ENCODE data around the gene POLR3B.
"Not testable (repeated sequence)": the region's sequence is repeated elsewhere in the genome, so short reads cannot be mapped to it uniquely, and the experiment has no call there.

Gene POLR3B

DNA sequence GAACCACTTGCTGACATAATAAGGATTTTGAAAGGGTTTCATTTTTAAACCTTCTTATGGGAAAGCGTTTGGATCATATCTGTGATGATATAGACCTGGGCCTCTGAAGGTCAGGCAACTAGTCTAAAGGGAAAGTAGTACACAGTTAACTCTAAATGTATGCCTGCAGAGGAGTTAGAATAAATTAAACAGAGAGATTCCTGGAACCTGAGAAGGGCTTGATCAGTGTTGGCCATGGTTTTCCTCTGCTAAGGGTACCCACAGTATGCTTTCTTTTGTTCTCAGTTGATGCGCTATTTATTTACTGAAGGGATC is 14.4 kb upstream of the POLR3B start:
- no peak for FAIRE-seq

GRCh38 chr12:106344131-106344530 is 13.4 kb upstream of the POLR3B start:
- no peak for FAIRE-seq

- FAIRE-seq, result peak; percentile 79
These were observed 11.8 kb upstream of the POLR3B start for GRCh38 chr12:106345746-106346145.

DNA sequence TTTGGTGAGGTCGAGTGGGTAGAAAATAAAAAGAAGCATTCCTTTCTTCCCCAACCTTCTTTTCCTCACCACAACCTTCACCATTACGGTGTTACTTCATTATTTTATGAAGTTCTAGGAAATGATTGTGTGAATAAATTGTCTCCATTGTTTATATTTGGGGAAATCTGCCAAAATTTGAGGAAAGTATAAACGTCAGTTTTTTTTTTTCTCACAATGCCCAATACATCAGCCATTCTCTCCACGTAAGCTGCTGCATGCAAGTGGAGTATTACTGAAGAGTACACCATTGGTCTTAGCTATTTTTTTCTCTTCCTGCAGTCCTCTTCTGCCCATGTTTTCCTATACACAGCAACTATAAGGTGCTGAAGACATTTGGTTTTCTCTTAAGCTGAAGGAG is 9.1 kb upstream of the POLR3B start:
- no peak for FAIRE-seq

DNA sequence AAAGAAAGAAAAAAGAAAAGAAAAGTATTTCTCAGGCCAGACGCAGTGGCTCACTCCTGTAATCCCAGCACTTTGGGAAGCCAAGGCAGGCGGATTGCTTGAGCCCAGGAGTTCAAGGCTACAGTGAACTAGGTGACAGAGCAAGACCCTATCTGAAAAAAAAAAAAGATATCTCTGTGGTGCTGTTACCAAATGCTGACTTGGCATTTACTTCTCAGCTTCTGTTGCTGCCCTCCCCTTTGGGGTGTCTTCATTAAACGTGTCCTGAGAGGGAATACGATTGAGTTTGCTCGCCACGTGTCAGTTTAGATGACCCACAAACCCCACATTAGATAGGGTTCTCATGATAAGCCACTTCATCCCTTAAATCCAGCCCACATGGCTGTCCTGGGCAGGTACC is 4.4 kb upstream of the POLR3B start:
- no peak for FAIRE-seq

DNA sequence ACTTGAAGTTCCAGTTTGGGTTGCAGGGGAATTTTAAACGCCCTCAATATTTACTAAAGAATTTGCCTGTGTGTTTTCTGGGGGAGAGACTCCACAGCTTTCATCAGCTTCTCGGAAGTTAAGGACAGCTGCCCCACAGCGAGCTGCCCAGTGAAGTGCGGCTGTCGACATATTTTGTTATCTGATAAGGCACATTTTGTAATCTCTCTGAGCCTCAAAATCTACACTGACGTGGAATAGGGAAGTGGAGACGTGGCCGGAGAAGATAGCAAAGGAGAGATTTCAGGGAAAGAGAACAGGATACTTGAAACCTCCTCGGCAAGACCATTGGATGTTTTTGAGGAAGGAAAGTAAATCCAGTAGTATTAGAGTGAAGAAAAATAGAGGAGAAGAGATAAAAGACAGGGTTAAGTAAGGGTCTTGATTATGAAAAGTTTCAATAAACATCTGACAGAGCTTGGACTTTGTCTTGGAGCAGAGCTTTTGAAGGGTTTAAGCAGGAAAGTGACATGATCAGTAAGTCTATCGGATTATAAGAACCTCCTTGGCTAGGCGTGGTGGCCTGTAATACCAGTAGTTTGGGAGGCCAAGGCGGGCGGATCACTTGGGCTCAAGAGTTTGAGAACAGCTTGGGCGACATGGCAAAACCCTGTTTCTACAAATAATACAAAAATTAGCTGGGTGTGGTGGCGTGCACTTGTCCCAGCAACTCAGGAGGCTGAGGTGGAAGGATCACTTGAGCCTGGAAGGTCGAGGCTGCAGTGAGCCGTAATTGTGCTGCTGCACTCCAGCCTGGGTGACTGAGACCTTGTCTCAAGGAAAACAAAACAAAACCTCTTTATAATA is 1.1 kb downstream of the POLR3B start:
- FAIRE-seq, result no peak

- FAIRE-seq, result no peak
These were observed 2.3 kb downstream of the POLR3B start for GRCh38 chr12:106359646-106360399.

- no peak for FAIRE-seq
These were observed 2.9 kb downstream of the POLR3B start for GRCh38 chr12:106360400-106360994.

- no peak for FAIRE-seq
These were observed 5.4 kb downstream of the POLR3B start for GRCh38 chr12:106362971-106363370.

DNA sequence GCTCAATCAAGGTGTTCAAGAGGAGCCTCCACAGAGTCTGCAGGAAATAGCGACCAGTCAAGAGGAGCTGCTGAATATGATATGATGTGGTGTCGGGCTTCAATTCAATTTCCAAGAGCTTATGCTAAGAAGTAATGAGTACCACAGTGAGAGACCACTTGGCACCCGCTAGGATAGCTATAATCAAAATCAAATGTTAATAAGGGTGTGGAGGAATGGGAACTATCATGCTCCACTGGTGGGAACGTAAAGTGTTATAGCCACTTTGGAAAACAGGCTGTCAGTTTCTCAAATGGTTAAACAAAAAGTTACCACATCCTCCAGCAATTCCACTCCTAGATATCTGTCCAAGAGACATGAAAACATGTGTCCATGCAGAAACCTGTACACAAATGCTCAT is 6.7 kb downstream of the POLR3B start:
- no peak for FAIRE-seq

DNA sequence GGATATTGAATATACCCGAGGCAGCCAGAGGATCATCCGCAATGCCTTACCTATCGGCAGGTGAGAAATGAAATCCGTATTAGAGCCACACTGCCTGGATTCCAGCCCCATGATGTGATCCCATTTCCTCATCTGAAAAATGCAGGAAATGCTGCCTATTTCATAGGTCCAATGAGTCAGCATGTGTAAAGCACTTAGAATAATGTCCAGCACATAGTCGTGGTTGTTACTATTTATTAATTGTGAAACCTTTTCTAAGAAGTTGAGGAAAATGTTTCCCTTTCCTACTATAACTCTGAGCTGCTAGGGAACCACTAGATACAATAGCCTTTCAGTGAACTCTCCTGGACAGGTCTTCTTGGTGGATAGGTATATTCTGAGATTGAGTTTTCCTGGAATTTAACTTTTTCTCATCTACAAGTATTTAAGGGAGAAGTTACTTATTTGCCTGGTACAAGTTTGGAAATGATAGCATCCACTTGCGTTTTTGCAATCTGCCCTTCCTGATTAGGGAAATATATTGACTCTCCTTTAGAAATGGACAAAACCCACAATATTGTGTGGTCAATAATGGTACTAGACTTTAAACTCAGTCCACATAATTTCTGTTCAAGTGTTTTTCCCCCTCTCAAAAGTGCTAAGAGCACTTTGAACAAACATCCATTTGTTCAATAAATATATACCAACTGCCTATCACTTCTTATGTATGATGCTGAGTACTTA is 12.2 kb downstream of the POLR3B start:
- no peak for FAIRE-seq

DNA sequence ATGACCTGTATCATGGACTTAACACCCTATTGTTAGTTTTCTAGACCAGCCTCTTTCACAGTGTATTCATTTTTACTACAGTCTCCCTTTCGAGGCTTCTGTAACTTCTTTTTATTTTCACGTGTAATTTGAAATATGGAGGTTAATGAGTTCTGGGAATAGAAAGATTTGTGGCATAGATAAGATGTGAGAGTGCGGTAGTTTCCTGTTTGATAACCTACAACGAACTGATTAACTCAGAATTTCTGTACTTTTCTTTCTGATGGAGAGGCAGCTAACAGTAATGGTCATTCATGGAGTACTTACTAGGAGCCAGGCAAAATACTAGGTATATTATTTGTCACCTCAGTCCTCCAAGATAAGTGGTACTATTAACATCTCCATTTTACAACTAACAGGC is 21.2 kb downstream of the POLR3B start:
- FAIRE-seq, result no peak

DNA sequence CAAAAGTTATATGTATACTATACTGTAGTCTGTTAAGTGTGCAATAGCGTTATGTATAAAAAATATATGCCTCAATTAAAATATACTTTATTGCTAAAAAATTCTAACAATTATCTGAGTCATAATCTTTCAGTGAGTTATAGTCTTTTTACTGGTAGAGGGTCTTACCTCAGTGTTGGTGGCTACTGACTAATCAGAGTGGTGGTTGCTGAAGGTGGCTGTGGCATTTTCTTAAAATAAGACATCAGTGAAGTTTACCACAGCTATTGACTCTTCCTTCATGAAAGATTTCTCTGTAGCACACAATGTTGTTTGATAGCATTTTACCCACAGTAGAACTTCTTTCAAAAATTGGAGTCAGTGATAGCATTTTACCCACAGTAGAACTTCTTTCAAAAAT is 23.4 kb downstream of the POLR3B start:
- FAIRE-seq, result no peak

DNA sequence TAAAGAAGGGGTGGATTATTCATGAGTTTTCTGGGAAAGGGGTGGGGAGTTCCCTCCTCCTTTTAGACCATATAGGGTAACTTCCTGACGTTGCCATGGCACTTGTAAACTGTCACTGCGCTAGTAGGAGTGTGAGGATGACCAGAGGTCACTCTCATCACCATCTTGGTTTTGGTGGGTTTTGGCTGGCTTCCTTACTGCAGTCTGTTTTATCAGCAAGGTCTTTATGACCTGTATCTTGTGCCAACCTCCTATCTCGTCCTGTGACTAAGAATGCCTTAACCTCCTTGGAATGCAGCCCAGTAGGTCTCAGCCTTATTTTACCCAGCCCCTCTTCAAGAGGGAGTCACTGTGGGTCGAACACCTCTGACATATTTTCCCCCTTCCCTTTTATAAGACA is 24.3 kb downstream of the POLR3B start:
- not testable (repeated sequence) for FAIRE-seq

DNA sequence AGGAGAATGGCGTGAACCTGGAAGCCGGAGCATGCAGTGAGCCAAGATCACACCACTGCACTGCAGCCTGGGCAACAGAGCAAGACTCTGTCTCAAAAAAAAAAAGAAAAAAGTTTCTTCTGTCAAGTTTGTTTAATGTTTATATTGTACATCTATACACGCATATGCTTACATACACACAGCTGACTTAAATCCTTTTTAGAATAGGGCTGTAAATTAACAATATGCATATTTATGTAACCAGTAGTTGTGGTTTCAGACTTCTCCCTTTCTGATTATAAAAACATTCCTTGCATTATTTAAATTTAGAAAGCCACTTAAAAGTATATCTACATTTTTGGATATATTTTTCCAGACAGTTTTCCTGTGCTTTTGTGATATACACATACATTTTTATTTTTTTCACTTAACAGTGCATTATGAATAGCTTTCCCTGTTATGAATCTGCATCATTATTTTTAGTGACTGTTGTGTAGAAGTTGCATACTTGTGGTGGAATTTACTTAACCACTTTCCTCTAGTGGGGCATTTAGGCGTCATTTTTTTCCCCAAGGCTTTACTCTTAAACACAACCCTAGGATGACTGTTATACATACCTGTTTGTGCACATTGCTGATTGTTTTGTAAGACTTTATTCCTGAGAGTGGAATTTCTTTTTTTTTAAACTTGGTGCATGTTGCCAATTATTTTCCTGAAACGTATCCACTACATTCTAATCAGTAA is 29.4 kb downstream of the POLR3B start:
- no peak for FAIRE-seq

GRCh38 chr12:106387848-106388377 is 30.4 kb downstream of the POLR3B start:
- FAIRE-seq, result no peak

DNA sequence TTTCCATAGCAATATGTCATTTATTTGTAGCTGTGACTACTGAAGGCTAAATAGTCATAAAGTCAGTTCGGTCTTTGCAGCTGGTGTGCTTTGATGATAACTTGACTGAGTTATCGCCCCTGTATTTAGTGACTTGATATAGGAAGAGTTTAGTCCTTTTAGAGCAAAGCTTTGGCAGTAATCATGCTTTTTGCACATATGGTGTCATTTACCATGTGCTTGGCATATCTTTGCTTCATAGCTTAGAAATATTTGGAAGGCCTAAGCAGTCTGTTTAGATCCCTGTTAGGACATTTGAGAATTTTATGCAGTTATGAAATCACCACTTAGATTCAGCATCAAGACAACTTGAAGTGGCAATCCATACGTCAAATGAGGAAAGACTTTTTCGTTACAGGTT is 31.6 kb downstream of the POLR3B start:
- FAIRE-seq, result no peak

GRCh38 chr12:106392759-106393158 is 35.2 kb downstream of the POLR3B start:
- FAIRE-seq, result no peak

GRCh38 chr12:106409878-106410277 is 52.3 kb downstream of the POLR3B start:
- FAIRE-seq, result no peak

GRCh38 chr12:106412563-106412962 is 55.0 kb downstream of the POLR3B start:
- FAIRE-seq, result no peak

GRCh38 chr12:106415134-106415533 is 57.6 kb downstream of the POLR3B start:
- no peak for FAIRE-seq

DNA sequence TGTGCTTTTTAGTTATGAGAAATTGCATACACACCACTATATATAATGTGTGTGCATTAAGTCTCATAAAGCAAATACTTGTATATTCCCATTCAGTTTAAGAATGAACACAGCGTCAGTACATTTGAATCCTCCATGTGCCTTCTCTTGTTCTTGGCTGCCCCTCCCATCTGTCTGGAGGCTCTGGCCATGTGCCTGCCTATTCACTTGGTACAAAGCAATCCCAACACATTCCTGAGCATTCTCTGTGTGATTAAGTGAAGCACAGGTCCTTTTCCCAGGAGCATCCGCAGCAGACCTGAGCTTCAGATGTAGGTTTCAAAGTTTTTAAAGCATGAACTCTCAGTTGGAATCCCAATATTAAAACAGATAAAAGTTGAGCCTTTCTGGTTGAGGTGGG is 58.7 kb downstream of the POLR3B start:
- FAIRE-seq, result no peak
